Testis (tissue), 2 donors: ENCODE results near the gene GART.

Source experiments
- POLR2A ChIP-seq: fragments of 450-650 bp; IDR thresholded peaks from one replicate; pipeline ENCODE4 v1.6.1; 2017; ENCODE audit warnings: antibody characterized with exemption, mild to moderate bottlenecking, moderate library complexity
- TF ChIP-seq, protein P1 (sequence below), 3 experiments: fragments of 450-650 bp in 2 of 3; fragments of 200-600 bp in 1 of 3; sonication (generic) in 1 of 3; IDR thresholded peaks; one replicate each; pipeline ENCODE4 v1.5.1; 2016 to 2019; ENCODE audit warnings: antibody characterized with exemption in 3 of 3, mild to moderate bottlenecking in 2 of 3, moderate library complexity in 1 of 3

DNA sequence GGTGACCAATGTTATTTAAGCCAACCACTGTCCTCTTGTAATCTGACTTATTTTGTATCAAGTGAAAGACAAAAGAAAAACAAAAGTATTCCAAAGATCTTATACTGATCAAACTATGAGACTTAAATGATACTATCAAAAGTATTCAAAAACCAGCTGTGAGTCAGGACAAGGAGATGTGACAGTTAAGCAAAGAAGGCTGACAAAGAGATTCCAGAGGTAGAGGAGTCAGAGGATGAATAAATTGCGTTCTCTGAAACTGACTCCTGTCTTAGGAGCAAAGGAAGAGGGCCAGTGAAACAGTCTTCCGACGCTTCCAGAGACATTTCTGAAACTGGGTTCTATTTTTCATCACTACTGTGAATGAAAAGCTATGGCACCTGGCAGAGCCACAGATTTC lies 83.1 kb downstream of the GART start:
- TF ChIP-seq, protein P1, sequence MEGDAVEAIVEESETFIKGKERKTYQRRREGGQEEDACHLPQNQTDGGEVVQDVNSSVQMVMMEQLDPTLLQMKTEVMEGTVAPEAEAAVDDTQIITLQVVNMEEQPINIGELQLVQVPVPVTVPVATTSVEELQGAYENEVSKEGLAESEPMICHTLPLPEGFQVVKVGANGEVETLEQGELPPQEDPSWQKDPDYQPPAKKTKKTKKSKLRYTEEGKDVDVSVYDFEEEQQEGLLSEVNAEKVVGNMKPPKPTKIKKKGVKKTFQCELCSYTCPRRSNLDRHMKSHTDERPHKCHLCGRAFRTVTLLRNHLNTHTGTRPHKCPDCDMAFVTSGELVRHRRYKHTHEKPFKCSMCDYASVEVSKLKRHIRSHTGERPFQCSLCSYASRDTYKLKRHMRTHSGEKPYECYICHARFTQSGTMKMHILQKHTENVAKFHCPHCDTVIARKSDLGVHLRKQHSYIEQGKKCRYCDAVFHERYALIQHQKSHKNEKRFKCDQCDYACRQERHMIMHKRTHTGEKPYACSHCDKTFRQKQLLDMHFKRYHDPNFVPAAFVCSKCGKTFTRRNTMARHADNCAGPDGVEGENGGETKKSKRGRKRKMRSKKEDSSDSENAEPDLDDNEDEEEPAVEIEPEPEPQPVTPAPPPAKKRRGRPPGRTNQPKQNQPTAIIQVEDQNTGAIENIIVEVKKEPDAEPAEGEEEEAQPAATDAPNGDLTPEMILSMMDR (IDR thresholded peaks at IDR 0.05) = no peak
- no peak for TF ChIP-seq POLR2A
